GM18507 (cell line): Measurements from ENCODE around the gene THADA.
A peak's percentile ranks its signal among the peaks of the same experiment; 100 is the strongest.

Experiments used
- DNase-seq: peaks from one replicate; pipeline ENCODE4 v3.0.0; 2011; ENCODE audit warnings: low read depth; ENCODE audit not compliant: insufficient read length; ENCODE audit errors: extremely low spot score
- FAIRE-seq: peaks from 2 replicates; lab custom pipeline; 2011; peaks lifted over from hg19 to GRCh38; lab: Jason Lieb, UNC

The THADA gene

GRCh38 chr2:43225788-43226557 lies 369.9 kb downstream of the THADA start:
- FAIRE-seq (peak; percentile 70), DNase-seq (peak; percentile 40)

- FAIRE-seq, result no peak
- no peak for DNase-seq
These were observed 370.6 kb downstream of the THADA start for GRCh38 chr2:43225093-43225787.

- FAIRE-seq, result no peak
- DNase-seq, result no peak
These were observed 371.2 kb downstream of the THADA start for GRCh38 chr2:43224571-43225092.

- DNase-seq, result no peak
These were observed 371.7 kb downstream of the THADA start for GRCh38 chr2:43224131-43224570.

GRCh38 chr2:43223521-43224001 lies 372.3 kb downstream of the THADA start:
- FAIRE-seq (no peak), DNase-seq (no peak)

More at GRCh38 chr2:43224131-43224570, 371.7 kb downstream of the THADA start:
- peak; percentile 5 for FAIRE-seq

GRCh38 chr2:43222475-43223309 lies 373.1 kb downstream of the THADA start:
- FAIRE-seq (no peak), DNase-seq (no peak)

GRCh38 chr2:43221763-43222474 lies 373.9 kb downstream of the THADA start:
- FAIRE-seq, result no peak
- no peak for DNase-seq

GRCh38 chr2:43221124-43221762 lies 374.6 kb downstream of the THADA start:
- no peak for FAIRE-seq
- DNase-seq, result no peak

- DNase-seq, result no peak
- FAIRE-seq, result no peak
These were observed 375.1 kb downstream of the THADA start for GRCh38 chr2:43220760-43221123.

GRCh38 chr2:43220229-43220751 lies 375.5 kb downstream of the THADA start:
- no peak for FAIRE-seq
- DNase-seq, result no peak

GRCh38 chr2:43219383-43220228 lies 376.2 kb downstream of the THADA start:
- FAIRE-seq, result peak; percentile 86
- DNase-seq, result peak; percentile 64

- no peak for DNase-seq
- peak; percentile 66 for FAIRE-seq
These were observed 377.0 kb downstream of the THADA start for GRCh38 chr2:43218702-43219382.

- no peak for DNase-seq
- no peak for FAIRE-seq
These were observed 377.6 kb downstream of the THADA start for GRCh38 chr2:43218155-43218701.

- DNase-seq (no peak), FAIRE-seq (no peak)
These were observed 378.3 kb downstream of the THADA start for GRCh38 chr2:43217228-43218154.

GRCh38 chr2:43216629-43217028 lies 379.2 kb downstream of the THADA start:
- no peak for FAIRE-seq
- DNase-seq, result no peak
